IMR-90 (cell line): ENCODE results near the gene RNASE7. TPM values are rescaled to one million over a fixed set of nuclear protein-coding genes. Genes with fewer than 3 reads are reported as not detected.

Experiments used
- ATAC-seq: fragments of 200-7000 bp; cut with Tn5 transposase; 2 replicates; pipeline ENCODE4 v1.9.1; 2020; ENCODE audit warnings: low read depth, mild to moderate bottlenecking, moderate library complexity
- BruUV-seq: library from RNA; stranded (reverse); fragments of 400-500 nt; replicated peaks from 2 replicates; lab custom pipeline; 2021; lab: Mats Ljungman, UMichigan
- CTCF ChIA-PET: fragments of 300-600 bp; formaldehyde crosslinking; extraction: SDS; loops from one replicate; lab custom pipeline; 2021; ENCODE audit warnings: antibody characterized with exemption; lab: Yijun Ruan, JAX
- POLR2A ChIA-PET: fragments of 300-600 bp; sonication (Branson Sonifier 250); formaldehyde crosslinking; loops from one replicate; lab custom pipeline; 2022; ENCODE audit warnings: antibody characterized with exemption; ENCODE audit not compliant: unreplicated experiment; lab: Charles Lee
- DNase-seq: peaks from one replicate; pipeline ENCODE4 v3.0.0; 2013
- H2AFZ ChIP-seq: replicated peaks from 2 replicates; pipeline ENCODE3; 2013; ENCODE audit warnings: low read length, mild to moderate bottlenecking; ENCODE audit not compliant: poor library complexity
- H2AK5ac ChIP-seq: 2 replicates; pipeline ENCODE4 v1.6.1; 2013; ENCODE audit warnings: low read depth, low read length, inconsistent platforms
- H2AK9ac ChIP-seq: replicated peaks from 2 replicates; pipeline ENCODE3; 2013; ENCODE audit warnings: mild to moderate bottlenecking, low read depth, low read length, moderate library complexity; ENCODE audit not compliant: poor library complexity
- H2BK120ac ChIP-seq: 2 replicates; pipeline ENCODE4 v1.6.1; 2013; ENCODE audit warnings: low read depth, low read length, inconsistent platforms
- H2BK15ac ChIP-seq: 3 replicates; pipeline ENCODE4 v1.6.1; 2013; ENCODE audit warnings: low read depth, low read length, inconsistent platforms
- H2BK20ac ChIP-seq: 2 replicates; pipeline ENCODE4 v1.6.1; 2013; ENCODE audit warnings: low read depth, mild to moderate bottlenecking, inconsistent platforms, low read length, moderate library complexity
- H2BK5ac ChIP-seq: 2 replicates; pipeline ENCODE4 v1.6.1; 2013; ENCODE audit warnings: mild to moderate bottlenecking, low read depth, low read length, inconsistent platforms; ENCODE audit not compliant: poor library complexity, severe bottlenecking
- H3K14ac ChIP-seq: replicated peaks from 2 replicates; pipeline ENCODE4 v1.6.1; 2013; ENCODE audit warnings: low read depth, low read length, inconsistent platforms
- H3K18ac ChIP-seq: 2 replicates; pipeline ENCODE4 v1.6.1; 2013; ENCODE audit warnings: low read depth, low read length, control low read depth
- H3K23ac ChIP-seq: 2 replicates; pipeline ENCODE4 v1.6.1; 2013; ENCODE audit warnings: low read depth, low read length, inconsistent platforms
- H3K27ac ChIP-seq: 2 replicates; pipeline ENCODE4 v1.5.1; 2013; ENCODE audit warnings: mild to moderate bottlenecking, control low read depth, low read length; ENCODE audit not compliant: insufficient read depth
- H3K27me3 ChIP-seq: 2 replicates; pipeline ENCODE4 v1.6.1; 2013; ENCODE audit warnings: low read length; ENCODE audit not compliant: control insufficient read depth, insufficient read depth
- H3K36me3 ChIP-seq: 2 replicates; pipeline ENCODE4 v1.6.1; 2013; ENCODE audit warnings: low read length, mixed read lengths; ENCODE audit not compliant: control insufficient read depth, insufficient read depth
- H3K4ac ChIP-seq: 2 replicates; pipeline ENCODE4 v1.6.1; 2013; ENCODE audit warnings: low read depth, low read length, inconsistent platforms
- H3K4me1 ChIP-seq: 2 replicates; pipeline ENCODE4 v1.6.1; 2013; ENCODE audit warnings: low read length, mixed read lengths; ENCODE audit not compliant: control insufficient read depth, insufficient read depth
- H3K4me2 ChIP-seq: 2 replicates; pipeline ENCODE4 v1.6.1; 2013; ENCODE audit warnings: low read depth, mild to moderate bottlenecking, control low read depth, low read length, moderate library complexity
- H3K4me3 ChIP-seq: 2 replicates; pipeline ENCODE4 v1.5.1; 2013; ENCODE audit warnings: low read depth, mild to moderate bottlenecking, control low read depth, low read length, moderate library complexity; ENCODE audit not compliant: insufficient read depth
- H3K56ac ChIP-seq: 2 replicates; pipeline ENCODE4 v1.6.1; 2013; ENCODE audit warnings: low read length, inconsistent platforms; ENCODE audit not compliant: insufficient read depth; ENCODE audit errors: extremely low read depth
- H3K79me1 ChIP-seq, 2 experiments: 2 replicates each; pipeline ENCODE4 v1.6.1; 2013; ENCODE audit warnings: low read length in 2 of 2, inconsistent platforms in 1 of 2, low read depth in 1 of 2
- H3K9ac ChIP-seq: 2 replicates; pipeline ENCODE4 v1.6.1; 2013; ENCODE audit warnings: low read depth, low read length, control low read depth
- H3K9me1 ChIP-seq: 2 replicates; pipeline ENCODE4 v1.6.1; 2013; ENCODE audit warnings: low read length, inconsistent platforms; ENCODE audit not compliant: insufficient read depth
- H3K9me3 ChIP-seq: 2 replicates; pipeline ENCODE4 v1.6.1; 2013; ENCODE audit warnings: low read length; ENCODE audit not compliant: control insufficient read depth, insufficient read depth
- H4K20me1 ChIP-seq: 2 replicates; pipeline ENCODE4 v1.6.1; 2013; ENCODE audit warnings: low read length, inconsistent platforms; ENCODE audit not compliant: insufficient read depth
- H4K5ac ChIP-seq: 2 replicates; pipeline ENCODE4 v1.6.1; 2013; ENCODE audit warnings: mild to moderate bottlenecking, low read depth, low read length, control low read depth
- H4K8ac ChIP-seq, 2 experiments: 2 replicates each; pipeline ENCODE4 v1.6.1; 2013; ENCODE audit warnings: low read depth in 2 of 2, low read length in 2 of 2, control low read depth in 1 of 2, inconsistent platforms in 1 of 2
- H4K91ac ChIP-seq: 2 replicates; pipeline ENCODE4 v1.6.1; 2013; ENCODE audit warnings: low read depth, low read length, inconsistent platforms; ENCODE audit not compliant: insufficient read depth
- MAZ ChIP-seq: IDR thresholded peaks from 2 replicates; pipeline ENCODE4 v1.6.1; 2012; ENCODE audit warnings: low read depth, mild to moderate bottlenecking, low read length, improper control_type of control experiment, moderate library complexity, borderline replicate concordance
- RCOR1 ChIP-seq: IDR thresholded peaks from 2 replicates; pipeline ENCODE4 v1.6.1; 2012; ENCODE audit warnings: mild to moderate bottlenecking, low read length, improper control_type of control experiment; ENCODE audit not compliant: insufficient replicate concordance
- WGBS, 2 experiments: methylation state at CpG; one replicate each; pipeline versions ENCODE4 v1.1.5 to v1.1.7; 2013; ENCODE audit warnings: missing lambda C conversion rate in 2 of 2; ENCODE audit not compliant: insufficient read length in 1 of 2; ENCODE audit errors: extremely low coverage in 2 of 2; 5-methylcytosine and 5-hydroxymethylcytosine counted together
- dilution Hi-C: fragments of 300-500 bp; cut with HindIII; formaldehyde crosslinking; loops from one replicate; pipeline ENCODE4 v1.14.3; 2018; ENCODE audit warnings: low sequenced_read_pairs; ENCODE audit not compliant: unreplicated experiment
- in situ Hi-C: fragments of 300-500 bp; cut with MboI; formaldehyde crosslinking; loops from 3 replicates; pipeline ENCODE4 v1.14.3; 2019; ENCODE audit warnings: low sequenced_read_pairs, inconsistent platforms, mixed read lengths
- intact Hi-C: fragments of 100-400 bp; cut with micrococcal nuclease; formaldehyde crosslinking; loops from 2 replicates; pipeline ENCODE4 v1.10.0; 2022
- polyA plus RNA-seq, 3 experiments: library from polyadenylated mRNA; depleted of rRNA; stranded (reverse); fragments of >200 nt; gene quantifications; 2 replicates each; pipeline ENCODE4 v1.2.3, GENCODE V29; 2012; ENCODE audit warnings: low replicate concordance in 1 of 3
- total RNA-seq: library from RNA; depleted of rRNA; stranded (reverse); fragments of >200 nt; gene quantifications from 2 replicates; pipeline ENCODE4 v1.2.3, GENCODE V29; 2012

Gene RNASE7
- total and polyA plus RNA-seq, 2 of the 4 experiments (the other 2 are of a cell fraction), result not detected

DNA sequence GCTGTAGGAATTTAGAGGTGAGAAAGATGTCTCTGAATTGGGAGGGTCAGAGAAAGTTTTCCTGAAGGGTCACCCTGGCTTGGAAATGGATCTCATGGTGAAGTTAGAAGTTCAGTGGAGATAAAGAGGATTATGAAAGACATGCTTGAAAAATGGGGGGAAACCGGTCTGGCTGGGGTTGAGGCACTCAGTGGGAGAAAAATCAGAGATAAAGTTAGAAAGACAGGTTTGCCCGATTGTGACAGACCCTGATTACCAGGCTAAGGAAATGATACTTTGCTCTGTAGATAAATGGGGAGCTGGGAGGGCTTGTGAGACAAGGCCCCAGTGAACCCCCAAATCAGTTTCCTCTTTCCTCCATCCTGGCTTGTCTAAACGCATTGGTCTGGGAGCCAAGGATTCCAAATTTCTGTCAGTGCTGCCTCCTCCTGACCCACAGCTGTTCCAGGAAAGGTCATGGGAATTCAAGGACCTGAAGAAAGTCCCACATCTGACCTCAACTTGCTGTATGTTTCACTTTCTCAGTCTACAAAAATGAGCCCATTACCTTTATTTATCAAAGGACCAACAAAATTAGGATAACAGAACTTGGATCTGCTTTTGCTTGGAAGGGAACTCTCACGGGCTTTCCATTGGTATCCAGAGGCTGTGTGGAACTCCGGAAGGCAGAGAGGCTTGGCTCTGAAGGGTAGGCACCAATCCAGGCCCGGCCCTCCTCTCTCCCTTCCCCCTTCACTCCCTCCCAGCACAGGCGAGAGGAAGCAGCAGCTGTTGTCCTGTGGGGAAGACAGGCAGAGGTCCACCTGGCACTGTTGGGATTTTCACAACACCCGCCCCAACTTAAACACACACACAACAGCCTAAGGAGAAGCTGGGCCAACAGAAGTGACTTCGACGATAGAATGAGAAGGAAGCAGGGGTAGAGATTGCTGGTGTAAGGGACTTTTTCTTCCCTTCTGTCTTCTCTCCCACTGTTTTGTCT lies 3.4 kb upstream of the RNASE7 start:
- peaks cover 2% of the 10 kb centered on the region; the same call in 1 of the 2 replicates for H3K4me1 ChIP-seq
- no peak overlapping the region for H3K9ac ChIP-seq
- TF ChIP-seq RCOR1 (no peak), MAZ (peak; percentile 17; the same call in 1 of the 2 replicates)
- in situ Hi-C loops, result no loop called here
- DNase-seq (peak; percentile 43), ATAC-seq (peak; percentile 84)
- H3K36me3 ChIP-seq, result no peaks in the 10 kb centered on the region
- H3K18ac ChIP-seq, result no peak overlapping the region
- POLR2A ChIA-PET, result no interaction called here
- no TSS peak for BruUV-seq
- H4K5ac ChIP-seq, result no peak overlapping the region; the same call in 1 of the 2 replicates
- H2AFZ ChIP-seq, result peak overlapping the region; percentile 83
- H3K79me1 ChIP-seq, result no peaks in the 10 kb centered on the region
- H2BK120ac ChIP-seq, result no peak overlapping the region
- CTCF ChIA-PET, result interaction anchor here (1.3 to 3.7 kb wide), 4 partner anchors 24 to 347 kb away, joined by 4 to 37 read pairs (median 6); no protein-coding TSS in a partner anchor
- H3K4me3 ChIP-seq, result no peak overlapping the region
- no peak overlapping the region for H3K4ac ChIP-seq
- no peak overlapping the region; the same call in 1 of the 2 replicates for H3K23ac ChIP-seq
- H4K20me1 ChIP-seq, result no peaks in the 10 kb centered on the region
- dilution Hi-C loops, result no loop called here
- H4K8ac ChIP-seq, result no peak overlapping the region
- no peak overlapping the region for H2AK5ac ChIP-seq
- H3K27me3 ChIP-seq, result peaks cover 38% of the 10 kb centered on the region
- peak overlapping the region; percentile 33; the same call in 1 of the 2 replicates for H3K4me2 ChIP-seq
- WGBS, 2 experiments, result 0% methylated on average over 1 of the region's 10 CpGs; no CpG with 5 or more reads in 1 of the 2 experiments
- H2BK20ac ChIP-seq, result no peak overlapping the region
- H3K9me1 ChIP-seq, result no peaks in the 10 kb centered on the region
- intact Hi-C loops, result no loop called here
- no peak overlapping the region for H3K56ac ChIP-seq
- H3K9me3 ChIP-seq, result no peaks in the 10 kb centered on the region
- H4K91ac ChIP-seq, result no peak overlapping the region
- H2BK5ac ChIP-seq, result no peak overlapping the region
- no peak overlapping the region for H2BK15ac ChIP-seq
- H2AK9ac ChIP-seq, result peak overlapping the region; percentile 31
- peak overlapping the region; percentile 1; the same call in 1 of the 2 replicates for H3K14ac ChIP-seq
- no peak overlapping the region for H3K27ac ChIP-seq
